H1 (cell line): Measurements from ENCODE around the gene ARHGEF25. TPM values are rescaled to one million over a fixed set of nuclear protein-coding genes. Genes with fewer than 3 reads are reported as not detected.
A peak's percentile ranks its signal among the peaks of the same experiment; 100 is the strongest.

Experiments used
- CTCF ChIA-PET: fragments of 300-600 bp; sonication (Branson Sonifier 250); formaldehyde crosslinking; loops from one replicate; lab custom pipeline; 2021; ENCODE audit not compliant: partially characterized antibody; lab: Charles Lee
- POLR2A ChIA-PET: fragments of 300-600 bp; sonication (Branson Sonifier 250); formaldehyde crosslinking; loops from one replicate; lab custom pipeline; 2021; ENCODE audit warnings: inconsistent platforms; ENCODE audit not compliant: partially characterized antibody; lab: Charles Lee
- DNase-seq, 2 experiments: peaks; one replicate each; pipeline versions ENCODE4 v3.0.0 to v3.0.0-alpha.2; 2010 to 2022; ENCODE audit warnings: low spot score in 2 of 2, low read depth in 1 of 2, mixed read lengths in 1 of 2
- FAIRE-seq: peaks from 2 replicates; lab custom pipeline; 2011; peaks lifted over from hg19 to GRCh38; lab: Jason Lieb, UNC
- H2AFZ ChIP-seq: 2 replicates; pipeline ENCODE4 v1.8.1; 2012; ENCODE audit warnings: low read length, inconsistent platforms
- H2AK5ac ChIP-seq: 2 replicates; pipeline ENCODE4 v1.6.1; 2013; ENCODE audit warnings: low read depth, low read length
- H2BK120ac ChIP-seq: replicated peaks from 2 replicates; pipeline ENCODE3; 2013; ENCODE audit warnings: low read depth, low read length, inconsistent platforms
- H2BK12ac ChIP-seq: 2 replicates; pipeline ENCODE4 v1.6.1; 2013; ENCODE audit warnings: low read depth, low read length
- H2BK15ac ChIP-seq: 2 replicates; pipeline ENCODE4 v1.6.1; 2013; ENCODE audit warnings: low read length
- H2BK20ac ChIP-seq: 2 replicates; pipeline ENCODE4 v1.6.1; 2013; ENCODE audit warnings: low read length
- H2BK5ac ChIP-seq: 2 replicates; pipeline ENCODE4 v1.6.1; 2013; ENCODE audit warnings: low read depth, low read length
- H3K14ac ChIP-seq: 2 replicates; pipeline ENCODE4 v1.6.1; 2013; ENCODE audit warnings: inconsistent platforms; ENCODE audit not compliant: insufficient read length
- H3K18ac ChIP-seq: 2 replicates; pipeline ENCODE4 v1.6.1; 2013; ENCODE audit warnings: low read length; ENCODE audit errors: extremely low read depth
- H3K23ac ChIP-seq: 2 replicates; pipeline ENCODE4 v1.6.1; 2013; ENCODE audit warnings: inconsistent platforms; ENCODE audit not compliant: insufficient read length
- H3K23me2 ChIP-seq: 2 replicates; pipeline ENCODE4 v1.6.1; 2013; ENCODE audit warnings: low read depth, low read length
- H3K27ac ChIP-seq: 2 replicates; pipeline ENCODE4 v1.6.1; 2011; ENCODE audit warnings: low read depth, low read length, inconsistent platforms
- H3K27me3 ChIP-seq, 4 experiments: replicated peaks in 1 of 4; 1 replicate in 1 of 4; 2 replicates in 3 of 4; pipeline versions ENCODE4 v1.6.1 to v1.8.1; 2011 to 2013; ENCODE audit warnings: low read length in 3 of 4, mild to moderate bottlenecking in 3 of 4, inconsistent platforms in 2 of 4, mixed read lengths in 2 of 4, moderate library complexity in 1 of 4; ENCODE audit not compliant: control insufficient read depth in 3 of 4, insufficient read depth in 3 of 4; ENCODE audit errors: extremely low read depth in 1 of 4
- H3K36me3 ChIP-seq, 4 experiments: 2 replicates each; pipeline versions ENCODE4 v1.6.1 to v1.8.1; 2011 to 2013; ENCODE audit warnings: mild to moderate bottlenecking in 4 of 4, low read length in 3 of 4, moderate library complexity in 2 of 4, control low read depth in 1 of 4, inconsistent platforms in 1 of 4; ENCODE audit not compliant: insufficient read depth in 4 of 4, control insufficient read depth in 2 of 4
- H3K4ac ChIP-seq: replicated peaks from 2 replicates; pipeline ENCODE3; 2013; ENCODE audit warnings: low read length, low read depth, mixed read lengths, inconsistent platforms; ENCODE audit not compliant: insufficient read length
- H3K4me1 ChIP-seq, 4 experiments: replicated peaks in 1 of 4; 1 replicate in 1 of 4; 2 replicates in 3 of 4; pipeline versions ENCODE4 v1.6.1 to v1.8.1; 2011 to 2013; ENCODE audit warnings: low read length in 3 of 4, inconsistent platforms in 2 of 4, mixed read lengths in 1 of 4; ENCODE audit not compliant: insufficient read depth in 4 of 4, control insufficient read depth in 3 of 4
- H3K4me2 ChIP-seq, 2 experiments: 2 replicates each; pipeline versions ENCODE4 v1.6.1 to v1.8.1; 2011 to 2013; ENCODE audit warnings: low read depth in 2 of 2, low read length in 2 of 2, control low read depth in 1 of 2, inconsistent platforms in 1 of 2, mild to moderate bottlenecking in 1 of 2; ENCODE audit not compliant: insufficient read depth in 1 of 2
- H3K4me3 ChIP-seq, 4 experiments: fragments of 200-600, 300-600 bp in 1 of 4; sonication (generic), shearing (Covaris generic), sonication (Bioruptor Twin) in 1 of 4; 2 replicates each; pipeline versions ENCODE4 v1.5.1 to v1.8.1; 2011 to 2016; ENCODE audit warnings: low read length in 4 of 4, low read depth in 3 of 4, control low read depth in 2 of 4, inconsistent platforms in 2 of 4, mild to moderate bottlenecking in 2 of 4, mixed read lengths in 1 of 4, moderate library complexity in 1 of 4; ENCODE audit not compliant: insufficient read depth in 2 of 4; ENCODE audit errors: extremely low read depth in 1 of 4
- H3K56ac ChIP-seq: replicated peaks from 2 replicates; pipeline ENCODE3; 2013; ENCODE audit warnings: low read depth, mild to moderate bottlenecking, mixed read lengths, low read length, inconsistent platforms; ENCODE audit not compliant: insufficient read length
- H3K79me1 ChIP-seq: 2 replicates; pipeline ENCODE4 v1.6.1; 2013; ENCODE audit warnings: low read depth, low read length, control low read depth
- H3K79me2 ChIP-seq, 2 experiments: 2 replicates each; pipeline versions ENCODE4 v1.6.1 to v1.8.1; 2012 to 2013; ENCODE audit warnings: low read length in 2 of 2, mild to moderate bottlenecking in 2 of 2, inconsistent platforms in 1 of 2; ENCODE audit not compliant: insufficient read depth in 2 of 2, control insufficient read depth in 1 of 2
- H3K9ac ChIP-seq, 4 experiments: replicated peaks in 1 of 4; 1 replicate in 1 of 4; 2 replicates in 3 of 4; pipeline versions ENCODE4 v1.6.1 to v1.8.1; 2011 to 2013; ENCODE audit warnings: low read depth in 3 of 4, low read length in 3 of 4, control low read depth in 2 of 4, mild to moderate bottlenecking in 2 of 4, moderate library complexity in 2 of 4, inconsistent platforms in 1 of 4; ENCODE audit errors: extremely low read depth in 1 of 4
- H3K9me3 ChIP-seq, 2 experiments: 2 replicates each; pipeline versions ENCODE4 v1.6.1 to v1.8.1; 2012 to 2013; ENCODE audit warnings: mild to moderate bottlenecking in 2 of 2, moderate library complexity in 2 of 2, control low read depth in 1 of 2, inconsistent platforms in 1 of 2, low read depth in 1 of 2, low read length in 1 of 2, mixed read lengths in 1 of 2; ENCODE audit not compliant: insufficient read depth in 2 of 2
- H4K20me1 ChIP-seq, 2 experiments: replicated peaks in 1 of 2; 2 replicates each; pipeline versions ENCODE3 to v1.8.1; 2011 to 2013; ENCODE audit warnings: inconsistent platforms in 2 of 2, low read length in 2 of 2, mild to moderate bottlenecking in 1 of 2; ENCODE audit not compliant: insufficient read depth in 2 of 2, control insufficient read depth in 1 of 2
- H4K5ac ChIP-seq: 2 replicates; pipeline ENCODE4 v1.6.1; 2013; ENCODE audit warnings: low read length, low read depth, mixed read lengths, inconsistent platforms; ENCODE audit not compliant: insufficient read length
- H4K8ac ChIP-seq: 2 replicates; pipeline ENCODE4 v1.8.0; 2013; ENCODE audit warnings: mild to moderate bottlenecking, moderate library complexity, low read length, inconsistent platforms; ENCODE audit not compliant: insufficient read depth; ENCODE audit errors: extremely low read depth
- H4K91ac ChIP-seq: replicated peaks from 2 replicates; pipeline ENCODE3; 2013; ENCODE audit warnings: low read length, mixed read lengths, inconsistent platforms; ENCODE audit not compliant: insufficient read length
- BACH1 ChIP-seq: IDR thresholded peaks from 2 replicates; pipeline ENCODE4 v1.6.1; 2012; ENCODE audit warnings: low read length, improper control_type of control experiment
- CBX8 ChIP-seq: fragments of 300-800, 300-1000 bp; sonication (generic); IDR thresholded peaks from 2 replicates; pipeline ENCODE4 v1.7.1; 2016; ENCODE audit warnings: low read depth, low read length, borderline replicate concordance
- POU5F1 ChIP-seq: IDR thresholded peaks from 2 replicates; pipeline ENCODE4 v1.6.1; 2011; ENCODE audit warnings: low read depth, mild to moderate bottlenecking, low read length, moderate library complexity
- RFX5 ChIP-seq: IDR thresholded peaks from 2 replicates; pipeline ENCODE4 v1.6.1; 2011; ENCODE audit warnings: low read depth, low read length, improper control_type of control experiment, borderline replicate concordance
- TAF7 ChIP-seq: optimal IDR thresholded peaks from 2 replicates; pipeline ENCODE3; 2011; ENCODE audit warnings: low read depth, mild to moderate bottlenecking, inconsistent platforms, low read length, moderate library complexity, borderline replicate concordance
- WGBS, 2 experiments: shearing (Covaris generic) in 1 of 2; methylation state at CpG; one replicate each; pipeline versions ENCODE4 v1.1.6 to v1.1.7; 2013 to 2015; ENCODE audit warnings: low lambda C conversion rate in 2 of 2, mixed read lengths in 2 of 2, inconsistent platforms in 1 of 2, low coverage in 1 of 2, missing lambda C conversion rate in 1 of 2; ENCODE audit not compliant: insufficient replicate concordance in 2 of 2, insufficient coverage in 1 of 2, insufficient read length in 1 of 2; ENCODE audit errors: extremely low coverage in 1 of 2, missing lambda C conversion rate in 1 of 2; 5-methylcytosine and 5-hydroxymethylcytosine counted together
- polyA plus RNA-seq, 7 experiments: library from polyadenylated mRNA; depleted of rRNA in 3 of 7; stranded (reverse) in 5 of 7; unstranded in 2 of 7; fragments of >200 nt in 5 of 7; fragments of 200-250 nt in 2 of 7; gene quantifications; 1 replicate in 5 of 7; 2 replicates in 1 of 7; 4 replicates in 1 of 7; pipeline versions ENCODE4 v1.2.1 to v1.2.3, GENCODE V29; 2011 to 2013; ENCODE audit warnings: missing spikeins in 2 of 7, mixed read lengths in 2 of 7
- total RNA-seq: library from RNA; stranded (reverse); fragmentation: NEBNext Ultra II Directional; extraction: Animal tissue kit (Norgen Biotek cat#: 25700); gene quantifications from 2 replicates; pipeline ENCODE4 v1.2.1, GENCODE V29; 2021

Gene ARHGEF25
- total and polyA plus RNA-seq, 2 of the 8 experiments (the other 6 are each of a cell fraction or from before 2014, with no cell fraction given) = 5.9 to 8.8 TPM

- peak overlapping the region; percentile 24; the same call in 1 of the 2 replicates for H2AK5ac ChIP-seq
- no peak overlapping the region for H3K23ac ChIP-seq
- no peak overlapping the region for H2BK120ac ChIP-seq
- no peak overlapping the region for H4K8ac ChIP-seq
- 85% methylated on average over 10 of the region's 10 CpGs; no CpG with 5 or more reads in 1 of the 2 experiments for WGBS, 2 experiments
- H4K5ac ChIP-seq = no peak overlapping the region
- H3K14ac ChIP-seq = no peak overlapping the region
- DNase-seq (no peak), FAIRE-seq (no peak)
- H3K4me3 ChIP-seq = peak overlapping the region in 1 of 4 experiments; percentile 73; a peak in 1 of 8 replicates
- H3K36me3 ChIP-seq = peaks cover 0 to 4% (median 0%) of the 10 kb centered on the region in 4 experiments; a peak in 2 of 8 replicates
- ChIA-PET POLR2A (interaction anchor here (0.6 to 6.8 kb wide), 9 partner anchors 7 to 164 kb away, joined by 3 to 45 read pairs (median 3); partner anchors contain the start of genes DDIT3 and TSPAN31), CTCF (interaction anchor here (0.9 to 12.5 kb wide), 7 partner anchors 8 to 129 kb away, joined by 3 to 124 read pairs (median 5); partner anchors contain the start of gene B4GALNT1)
- no peak overlapping the region for H2BK5ac ChIP-seq
- no peaks in the 10 kb centered on the region for H3K79me2 ChIP-seq
- H2AFZ ChIP-seq = no peak overlapping the region
- H2BK15ac ChIP-seq = no peak overlapping the region; the same call in 1 of the 2 replicates
- peak overlapping the region; percentile 35 for H3K4ac ChIP-seq
- H3K18ac ChIP-seq = no peak overlapping the region; the same call in 1 of the 2 replicates
- no peak overlapping the region for H2BK20ac ChIP-seq
- H3K56ac ChIP-seq = no peak overlapping the region
- no peak overlapping the region for H3K9ac ChIP-seq
- H3K27me3 ChIP-seq = peaks cover 8 to 74% (median 62%) of the 10 kb centered on the region in 4 experiments
- peak overlapping the region; percentile 75; the same call in 1 of the 2 replicates for H2BK12ac ChIP-seq
- H3K27ac ChIP-seq = no peak overlapping the region
- peaks cover 8 to 17% (median 12%) of the 10 kb centered on the region in 4 experiments for H3K4me1 ChIP-seq
- H4K20me1 ChIP-seq = peaks cover 0 to 6% of the 10 kb centered on the region in 2 experiments
- H3K23me2 ChIP-seq = peaks cover 19% of the 10 kb centered on the region; the same call in 1 of the 2 replicates
- H4K91ac ChIP-seq = no peak overlapping the region
- peak overlapping the region in 1 of 2 experiments; percentile 97; a peak in 1 of 4 replicates for H3K4me2 ChIP-seq
- no peaks in the 10 kb centered on the region for H3K79me1 ChIP-seq
- H3K9me3 ChIP-seq = no peaks in the 10 kb centered on the region
- TF ChIP-seq TAF7 (no peak), CBX8 (no peak), RFX5 (no peak), BACH1 (no peak), POU5F1 (no peak)
Observed at GRCh38 chr12:57612711-57613426, 1.6 kb downstream of the ARHGEF25 start.
